ENCODE results near the gene UPP1. TPM values are rescaled to one million over a fixed set of nuclear protein-coding genes. Genes with fewer than 3 reads are reported as not detected.

The UPP1 gene
- total RNA-seq, 4 donors from 2014 or later, result 7.1 to 26.8 (median 10.6) TPM

DNA sequence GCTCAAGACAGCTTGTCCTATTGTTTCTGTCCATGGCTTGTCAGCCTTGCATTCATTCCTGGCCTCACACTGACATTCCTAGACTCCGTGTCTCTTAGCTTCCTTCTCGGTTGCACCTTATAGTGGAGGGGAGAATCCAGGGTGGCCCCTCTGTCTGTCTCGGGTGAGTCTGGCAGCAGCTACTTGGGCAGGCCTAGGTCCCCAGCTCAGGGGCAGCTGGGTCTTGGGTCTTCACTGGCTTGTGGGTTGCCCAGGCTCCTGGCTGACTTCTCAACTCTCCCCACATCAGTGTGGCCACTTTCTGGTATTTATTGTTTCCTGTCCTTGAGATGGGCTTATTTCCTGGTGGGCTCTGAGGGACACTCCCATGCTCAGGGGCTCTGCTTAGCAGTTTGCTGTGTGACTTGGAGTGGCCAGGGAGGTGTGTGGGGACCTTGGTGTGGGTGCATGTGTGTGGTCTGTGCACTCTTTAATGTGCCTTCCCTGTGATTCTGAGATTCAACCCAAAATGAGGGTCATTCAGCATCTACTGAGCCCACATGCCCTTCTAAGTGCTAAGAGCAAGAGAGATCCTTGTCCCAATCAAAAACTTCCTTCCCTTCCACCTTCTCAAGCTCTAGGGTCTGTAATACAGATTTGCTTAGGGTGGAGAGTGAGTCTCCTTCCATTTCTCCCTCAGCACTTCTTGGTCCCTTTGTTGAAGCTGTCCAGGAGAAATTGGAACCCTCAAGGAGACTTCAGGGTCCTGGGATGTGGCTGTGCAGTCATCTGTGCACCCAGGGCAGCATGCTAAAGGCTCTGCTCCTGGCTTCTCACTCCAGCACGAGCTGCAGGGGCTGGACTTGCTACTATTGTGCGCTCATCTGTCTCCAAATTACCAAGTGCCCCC, 20.1 kb downstream of the UPP1 start:
- peaks cover 16 to 51% (median 45%) of the 10 kb centered on the region in 4 donors for H3K36me3 ChIP-seq
- TF ChIP-seq POLR2AphosphoS5 (IDR thresholded peaks at IDR 0.05), result no peak
- no peaks in the 10 kb centered on the region for H3K4me1 ChIP-seq
- intact Hi-C loops (cut with DNase I), result loop anchor here (1.0 kb wide), 1 partner anchor 163 kb away; no protein-coding TSS in a partner anchor
- H3K4me3 ChIP-seq, result no peak overlapping the region
- 93% methylated on average over 5 of the region's 5 CpGs for WGBS
- peak; percentile 77 for DNase-seq (ENCODE audit: extremely low spot score)
- no peaks in the 10 kb centered on the region for H3K9me3 ChIP-seq
- no peak overlapping the region for H3K27ac ChIP-seq (replicated peaks in 1 of 4)
- H3K27me3 ChIP-seq, result no peaks in the 10 kb centered on the region

DNA sequence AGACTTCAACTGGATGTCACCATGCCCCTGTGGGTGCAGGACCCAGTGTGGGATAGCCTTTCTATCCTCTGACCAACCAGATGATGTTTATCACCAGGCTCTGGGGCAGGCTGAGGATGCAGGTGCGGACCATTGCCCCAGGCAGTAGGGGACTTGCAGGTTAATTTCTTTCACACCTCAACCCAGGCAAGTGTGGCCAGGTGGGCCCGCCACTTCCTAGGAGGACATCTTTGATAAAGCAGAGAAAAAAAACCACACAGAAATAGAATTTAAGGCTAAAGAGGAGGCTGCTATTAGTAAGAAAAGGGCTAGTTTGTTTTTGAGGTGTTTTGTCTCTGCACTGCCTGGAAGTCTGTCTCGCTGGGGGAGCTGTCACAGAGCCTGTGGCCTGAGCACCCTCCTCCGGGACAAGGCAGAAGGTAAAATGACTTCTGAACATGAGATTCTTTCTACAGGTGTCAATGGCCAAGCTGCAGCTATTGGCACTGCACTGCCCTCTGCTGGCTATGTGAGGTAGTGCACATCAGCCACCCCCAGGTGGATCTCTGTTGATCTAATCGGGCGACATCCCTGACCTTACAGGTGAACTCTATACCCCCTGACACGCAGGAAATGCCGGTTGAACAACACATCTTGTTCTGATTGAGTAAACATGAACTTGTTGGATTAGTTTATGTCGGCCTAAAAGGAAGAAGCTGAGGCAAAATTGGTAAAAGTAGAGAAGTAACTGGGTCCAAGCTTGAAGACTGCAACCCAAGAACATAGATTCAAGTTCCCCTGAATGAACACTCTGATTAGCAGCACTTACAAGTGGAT, 21.0 kb downstream of the UPP1 start:
- intact Hi-C loops (cut with DNase I), result loop anchor here (1.0 to 5.0 kb wide), 3 partner anchors 73 to 164 kb away; partner anchors contain the start of gene C7orf57

DNA sequence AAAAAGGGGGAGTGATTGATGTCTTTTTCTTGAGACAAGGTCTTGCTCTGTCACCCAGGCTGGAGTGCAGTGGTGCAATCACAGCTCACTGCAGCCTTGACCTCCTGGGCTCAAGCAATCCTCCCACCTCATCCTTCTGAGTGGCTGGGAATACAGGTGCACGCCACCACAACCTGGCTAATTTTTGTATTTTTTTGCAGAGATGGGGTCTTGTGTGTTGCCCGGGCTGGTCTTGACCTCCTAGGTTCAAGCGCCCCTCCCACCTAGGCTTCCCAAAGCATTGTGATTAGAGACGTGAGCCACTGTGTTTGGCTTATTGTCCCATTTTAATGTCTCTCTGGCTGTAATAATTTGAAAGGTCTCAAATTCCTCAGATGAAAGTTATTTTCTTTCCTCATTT, 21.8 kb downstream of the UPP1 start:
- DNase-seq (ENCODE audit: extremely low spot score), result peak; percentile 62
- Histone ChIP-seq H3K9me3 (no peaks in the 10 kb centered on the region), H3K27me3 (no peaks in the 10 kb centered on the region), H3K36me3 (peaks cover 16 to 34% (median 32%) of the 10 kb centered on the region in 4 donors), H3K27ac (replicated peaks in 1 of 4) (no peak overlapping the region), H3K4me3 (no peak overlapping the region), H3K4me1 (no peaks in the 10 kb centered on the region)
- intact Hi-C loops (cut with DNase I), result loop anchor here (2.0 to 5.0 kb wide), 2 partner anchors 74 to 120 kb away; partner anchors contain the start of gene C7orf57
- no peak for TF ChIP-seq POLR2AphosphoS5 (IDR thresholded peaks at IDR 0.05)
- no peak for TF ChIP-seq EP300 (IDR thresholded peaks at IDR 0.05)
- TF ChIP-seq, protein P1, sequence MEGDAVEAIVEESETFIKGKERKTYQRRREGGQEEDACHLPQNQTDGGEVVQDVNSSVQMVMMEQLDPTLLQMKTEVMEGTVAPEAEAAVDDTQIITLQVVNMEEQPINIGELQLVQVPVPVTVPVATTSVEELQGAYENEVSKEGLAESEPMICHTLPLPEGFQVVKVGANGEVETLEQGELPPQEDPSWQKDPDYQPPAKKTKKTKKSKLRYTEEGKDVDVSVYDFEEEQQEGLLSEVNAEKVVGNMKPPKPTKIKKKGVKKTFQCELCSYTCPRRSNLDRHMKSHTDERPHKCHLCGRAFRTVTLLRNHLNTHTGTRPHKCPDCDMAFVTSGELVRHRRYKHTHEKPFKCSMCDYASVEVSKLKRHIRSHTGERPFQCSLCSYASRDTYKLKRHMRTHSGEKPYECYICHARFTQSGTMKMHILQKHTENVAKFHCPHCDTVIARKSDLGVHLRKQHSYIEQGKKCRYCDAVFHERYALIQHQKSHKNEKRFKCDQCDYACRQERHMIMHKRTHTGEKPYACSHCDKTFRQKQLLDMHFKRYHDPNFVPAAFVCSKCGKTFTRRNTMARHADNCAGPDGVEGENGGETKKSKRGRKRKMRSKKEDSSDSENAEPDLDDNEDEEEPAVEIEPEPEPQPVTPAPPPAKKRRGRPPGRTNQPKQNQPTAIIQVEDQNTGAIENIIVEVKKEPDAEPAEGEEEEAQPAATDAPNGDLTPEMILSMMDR (IDR thresholded peaks at IDR 0.05), result no peak
- TF ChIP-seq POLR2A (IDR thresholded peaks at IDR 0.05; ENCODE audit: low read depth), result no peak
- WGBS, result 81% methylated on average over 4 of the region's 4 CpGs

More for the DNA sequence above, 21.0 kb downstream of the UPP1 start:
- TF ChIP-seq, protein P1 (IDR thresholded peaks at IDR 0.05), result peak in 2 of 3 experiments; percentile 94 to 99
- no peak for TF ChIP-seq POLR2A (IDR thresholded peaks at IDR 0.05; ENCODE audit: low read depth)
- Histone ChIP-seq H3K27ac (replicated peaks in 1 of 4) (no peak overlapping the region), H3K9me3 (no peaks in the 10 kb centered on the region), H3K4me1 (no peaks in the 10 kb centered on the region), H3K36me3 (peaks cover 16 to 42% (median 39%) of the 10 kb centered on the region in 4 donors), H3K4me3 (no peak overlapping the region), H3K27me3 (no peaks in the 10 kb centered on the region)
- DNase-seq (ENCODE audit: extremely low spot score), result peak; percentile 96
- WGBS, result 4% methylated on average over 6 of the region's 9 CpGs

DNA sequence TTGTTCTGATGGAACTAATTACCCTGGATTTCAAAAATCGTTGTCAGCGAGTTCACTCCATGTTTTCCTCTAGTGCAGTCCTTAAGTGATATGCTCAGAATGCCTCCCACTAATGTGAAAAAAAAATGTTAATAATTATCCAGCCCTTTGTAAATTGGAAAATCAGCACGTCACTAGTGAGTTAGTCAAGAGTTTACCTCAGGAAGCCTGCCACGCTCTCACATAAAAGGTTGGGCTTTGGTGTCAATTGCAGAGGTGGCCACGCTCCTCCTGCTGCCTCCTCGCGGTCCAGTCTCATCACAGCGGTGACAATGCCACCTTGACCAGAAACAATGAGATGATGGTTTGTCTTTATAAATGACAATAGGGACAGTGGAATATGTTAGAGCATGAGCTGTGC, 22.5 kb downstream of the UPP1 start:
- Histone ChIP-seq H3K27ac (replicated peaks in 1 of 4) (no peak overlapping the region), H3K36me3 (peaks cover 14 to 28% (median 26%) of the 10 kb centered on the region in 4 donors), H3K9me3 (no peaks in the 10 kb centered on the region), H3K4me3 (no peak overlapping the region), H3K27me3 (no peaks in the 10 kb centered on the region), H3K4me1 (no peaks in the 10 kb centered on the region)
- 96% methylated on average over 8 of the region's 8 CpGs for WGBS
- intact Hi-C loops (cut with DNase I), result loop anchor here (2.0 to 5.0 kb wide), 2 partner anchors 74 to 121 kb away; partner anchors contain the start of gene C7orf57
- TF ChIP-seq, protein P1 (IDR thresholded peaks at IDR 0.05), result no peak
- TF ChIP-seq POLR2AphosphoS5 (IDR thresholded peaks at IDR 0.05) (no peak), EP300 (IDR thresholded peaks at IDR 0.05) (no peak), POLR2A (IDR thresholded peaks at IDR 0.05; ENCODE audit: low read depth) (no peak)
- peak; percentile 50 for DNase-seq (ENCODE audit: extremely low spot score)
